GM19351 (cell line): ENCODE measurements around the gene TCL1A.
A peak's percentile ranks its signal among the peaks of the same experiment; 100 is the strongest.
"Not testable (repeated sequence)": the region's sequence is repeated elsewhere in the genome, so short reads cannot be mapped to it uniquely, and the experiment has no call there.

Experiments used
- ATAC-seq: cut with Tn5 transposase; IDR thresholded peaks from one replicate; pipeline ENCODE4 v1.9.1; 2021; ENCODE audit warnings: mild to moderate bottlenecking, moderate library complexity; ENCODE audit not compliant: unreplicated experiment

Gene TCL1A

GRCh38 chr14:95713596-95714371, at the start of gene TCL1A:
Gene TCL1A (minus strand): TSS chr14:95714125. CDS start chr14:95714066, 59 bp downstream.
- ATAC-seq, result peak; percentile 82

- ATAC-seq, result not testable (repeated sequence)
Observed at GRCh38 chr14:95763032-95763431, 49.1 kb upstream of the TCL1A start.

GRCh38 chr14:95761436-95761835, 47.5 kb upstream of the TCL1A start:
- no peak for ATAC-seq

- no peak for ATAC-seq
Observed at GRCh38 chr14:95760596-95760995, 46.7 kb upstream of the TCL1A start.

GRCh38 chr14:95759941-95760340, 46.0 kb upstream of the TCL1A start:
- ATAC-seq, result no peak

- no peak for ATAC-seq
Observed at GRCh38 chr14:95758331-95758730, 44.4 kb upstream of the TCL1A start.

GRCh38 chr14:95756751-95757150, 42.8 kb upstream of the TCL1A start:
- ATAC-seq, result no peak

- ATAC-seq, result no peak
Observed at GRCh38 chr14:95756127-95756526, 42.2 kb upstream of the TCL1A start.

- no peak for ATAC-seq
Observed at GRCh38 chr14:95741781-95742180, 27.9 kb upstream of the TCL1A start.

- no peak for ATAC-seq
Observed at GRCh38 chr14:95741038-95741490, 27.1 kb upstream of the TCL1A start.

- no peak for ATAC-seq
Observed at GRCh38 chr14:95739356-95739755, 25.4 kb upstream of the TCL1A start.

GRCh38 chr14:95733212-95733611, 19.3 kb upstream of the TCL1A start:
- ATAC-seq, result no peak

- no peak for ATAC-seq
Observed at GRCh38 chr14:95730126-95730525, 16.2 kb upstream of the TCL1A start.

GRCh38 chr14:95729402-95730028, 15.6 kb upstream of the TCL1A start:
- peak; percentile 56 for ATAC-seq

GRCh38 chr14:95727056-95727700, 13.3 kb upstream of the TCL1A start:
- ATAC-seq, result no peak

GRCh38 chr14:95725685-95726336, 11.9 kb upstream of the TCL1A start:
- peak; percentile 74 for ATAC-seq

- no peak for ATAC-seq
Observed at GRCh38 chr14:95722525-95723190, 8.7 kb upstream of the TCL1A start.

- ATAC-seq, result no peak
Observed at GRCh38 chr14:95712398-95712797, 1.5 kb downstream of the TCL1A start.

- ATAC-seq, result no peak
Observed at GRCh38 chr14:95711476-95712176, 2.3 kb downstream of the TCL1A start.

GRCh38 chr14:95710106-95710505, 3.8 kb downstream of the TCL1A start:
- no peak for ATAC-seq
